Eye (tissue), 1 donor: ENCODE results near the gene CD14.
"Not testable (repeated sequence)": the region's sequence is repeated elsewhere in the genome, so short reads cannot be mapped to it uniquely, and the experiment has no call there.

Source experiments
- DNase-seq: peaks from one replicate; pipeline ENCODE4 v3.0.0-alpha.2; 2015

Gene CD14

GRCh38 chr5:140593070-140593469 lies 39.9 kb downstream of the CD14 start:
- not testable (repeated sequence) for DNase-seq

- DNase-seq: no peak
Measured at GRCh38 chr5:140591747-140592372, 41.1 kb downstream of the CD14 start.

- DNase-seq: no peak
Measured at GRCh38 chr5:140590861-140591260, 42.1 kb downstream of the CD14 start.

GRCh38 chr5:140588311-140589070 lies 44.5 kb downstream of the CD14 start:
- no peak for DNase-seq

- no peak for DNase-seq
Measured at GRCh38 chr5:140587495-140587894, 45.5 kb downstream of the CD14 start.
